NB4 (cell line): ENCODE results near the gene PIBF1.

Source experiments
- POLR2A ChIP-seq: IDR thresholded peaks from 2 replicates; pipeline ENCODE4 v1.6.1; 2011; ENCODE audit warnings: mild to moderate bottlenecking; ENCODE audit not compliant: insufficient read length; ENCODE audit errors: extremely low read depth
- TF ChIP-seq, protein P1 (sequence below): IDR thresholded peaks from one replicate; pipeline ENCODE4 v1.5.1; 2012; ENCODE audit warnings: low read depth, low read length

DNA sequence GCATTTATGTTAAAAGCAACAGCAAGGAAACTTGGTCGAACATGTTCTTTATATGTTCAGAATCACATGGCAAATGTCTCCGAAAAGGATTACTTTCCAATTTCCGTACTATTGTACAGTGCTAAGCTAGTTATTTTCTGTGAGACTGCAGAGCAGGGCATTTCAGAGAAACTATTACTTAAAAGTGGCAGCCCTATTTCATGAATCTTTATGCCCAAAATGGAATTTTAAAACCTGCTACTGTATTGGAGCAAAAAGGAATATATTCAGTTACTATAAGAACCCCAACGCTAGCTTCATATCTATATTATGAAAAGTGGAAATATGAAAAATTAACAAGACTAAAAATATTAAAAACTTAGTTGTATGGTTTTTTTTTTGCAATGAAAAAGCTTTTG lies 274.6 kb downstream of the PIBF1 start:
- TF ChIP-seq, protein P1, sequence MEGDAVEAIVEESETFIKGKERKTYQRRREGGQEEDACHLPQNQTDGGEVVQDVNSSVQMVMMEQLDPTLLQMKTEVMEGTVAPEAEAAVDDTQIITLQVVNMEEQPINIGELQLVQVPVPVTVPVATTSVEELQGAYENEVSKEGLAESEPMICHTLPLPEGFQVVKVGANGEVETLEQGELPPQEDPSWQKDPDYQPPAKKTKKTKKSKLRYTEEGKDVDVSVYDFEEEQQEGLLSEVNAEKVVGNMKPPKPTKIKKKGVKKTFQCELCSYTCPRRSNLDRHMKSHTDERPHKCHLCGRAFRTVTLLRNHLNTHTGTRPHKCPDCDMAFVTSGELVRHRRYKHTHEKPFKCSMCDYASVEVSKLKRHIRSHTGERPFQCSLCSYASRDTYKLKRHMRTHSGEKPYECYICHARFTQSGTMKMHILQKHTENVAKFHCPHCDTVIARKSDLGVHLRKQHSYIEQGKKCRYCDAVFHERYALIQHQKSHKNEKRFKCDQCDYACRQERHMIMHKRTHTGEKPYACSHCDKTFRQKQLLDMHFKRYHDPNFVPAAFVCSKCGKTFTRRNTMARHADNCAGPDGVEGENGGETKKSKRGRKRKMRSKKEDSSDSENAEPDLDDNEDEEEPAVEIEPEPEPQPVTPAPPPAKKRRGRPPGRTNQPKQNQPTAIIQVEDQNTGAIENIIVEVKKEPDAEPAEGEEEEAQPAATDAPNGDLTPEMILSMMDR, result no peak
- TF ChIP-seq POLR2A, result no peak
